Activated CD8-positive, alpha-beta memory T cell treated with anti-CD3 and anti-CD28 coated beads for 48 hours (primary cell): ENCODE measurements around the gene CCDC149.

ENCODE experiments used
- DNase-seq, 3 experiments: peaks; one replicate each; pipeline ENCODE4 v3.0.0-alpha.2; 2020; ENCODE audit warnings: low read depth in 2 of 3, low spot score in 2 of 3

The CCDC149 gene

GRCh38 chr4:24845132-24845531 lies 67.7 kb downstream of the CCDC149 start:
- DNase-seq: no peak

- no peak for DNase-seq
Observed at GRCh38 chr4:24843096-24843495, 69.7 kb downstream of the CCDC149 start.

GRCh38 chr4:24842356-24842755 lies 70.5 kb downstream of the CCDC149 start:
- no peak for DNase-seq

GRCh38 chr4:24840826-24841543 lies 71.9 kb downstream of the CCDC149 start:
- DNase-seq: no peak

- no peak for DNase-seq
Observed at GRCh38 chr4:24840362-24840761, 72.5 kb downstream of the CCDC149 start.

GRCh38 chr4:24837781-24838180 lies 75.1 kb downstream of the CCDC149 start:
- DNase-seq: no peak

- no peak for DNase-seq
Observed at GRCh38 chr4:24837336-24837735, 75.5 kb downstream of the CCDC149 start.

GRCh38 chr4:24836661-24837242 lies 76.1 kb downstream of the CCDC149 start:
- DNase-seq: no peak

GRCh38 chr4:24835696-24836095 lies 77.1 kb downstream of the CCDC149 start:
- DNase-seq: no peak

GRCh38 chr4:24831637-24832036 lies 81.2 kb downstream of the CCDC149 start:
- DNase-seq: no peak

GRCh38 chr4:24824720-24825119 lies 88.1 kb downstream of the CCDC149 start:
- no peak for DNase-seq

GRCh38 chr4:24820541-24820940 lies 92.3 kb downstream of the CCDC149 start:
- no peak for DNase-seq

- no peak for DNase-seq
Observed at GRCh38 chr4:24816797-24817196, 96.0 kb downstream of the CCDC149 start.

- DNase-seq: no peak
Observed at GRCh38 chr4:24813732-24814131, 99.1 kb downstream of the CCDC149 start.

- no peak for DNase-seq
Observed at GRCh38 chr4:24810871-24811631, 101.8 kb downstream of the CCDC149 start.

- DNase-seq: no peak
Observed at GRCh38 chr4:24809815-24810405, 102.9 kb downstream of the CCDC149 start.

- DNase-seq: no peak
Observed at GRCh38 chr4:24809376-24809775, 103.5 kb downstream of the CCDC149 start.

GRCh38 chr4:24808955-24809354 lies 103.9 kb downstream of the CCDC149 start:
- no peak for DNase-seq

- DNase-seq: no peak
Observed at GRCh38 chr4:24808261-24808660, 104.6 kb downstream of the CCDC149 start.

GRCh38 chr4:24807611-24808010 lies 105.2 kb downstream of the CCDC149 start:
- no peak for DNase-seq

- no peak for DNase-seq
Observed at GRCh38 chr4:24806206-24806990, 106.4 kb downstream of the CCDC149 start.
